ENCODE data around the gene TXNDC2.

The TXNDC2 gene

DNA sequence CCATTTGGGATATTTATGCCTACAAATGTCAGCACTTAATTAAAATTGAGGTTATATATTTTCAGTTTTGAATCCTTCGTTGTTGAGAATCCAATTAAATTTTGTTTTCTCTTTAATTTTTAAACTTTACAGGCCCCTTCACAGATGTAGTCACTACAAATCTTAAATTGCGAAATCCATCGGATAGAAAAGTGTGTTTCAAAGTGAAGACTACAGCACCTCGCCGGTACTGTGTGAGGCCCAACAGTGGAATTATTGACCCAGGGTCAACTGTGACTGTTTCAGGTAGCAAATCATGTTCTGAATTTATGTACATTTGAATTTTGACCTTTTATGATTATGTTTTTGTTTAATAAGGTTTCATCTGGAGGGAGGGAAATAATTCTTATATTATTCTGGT lies 45.9 kb downstream of the TXNDC2 start:
- DNase-seq (ENCODE audit: low read depth in 2 of 2), result no peak

DNA sequence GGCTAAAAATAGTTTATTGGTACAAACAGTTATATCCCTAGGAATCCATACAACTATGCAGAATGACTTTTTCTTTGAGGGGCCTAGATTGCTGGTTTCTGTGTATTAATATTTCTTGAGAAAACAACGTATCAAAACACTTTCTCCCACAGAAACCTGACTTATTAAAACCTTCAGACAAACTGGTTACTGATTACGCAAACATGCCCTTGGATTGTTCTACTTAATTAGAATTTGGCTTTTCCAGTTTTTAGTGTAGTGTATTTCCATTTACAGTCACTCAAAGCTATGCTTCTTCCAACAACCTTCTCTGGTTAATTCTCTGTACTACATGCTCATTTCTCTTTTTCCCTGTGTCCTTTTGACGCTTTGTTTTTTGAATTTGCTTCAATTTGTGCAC lies 48.1 kb downstream of the TXNDC2 start:
- DNase-seq (ENCODE audit: low read depth in 2 of 2), result no peak

DNA sequence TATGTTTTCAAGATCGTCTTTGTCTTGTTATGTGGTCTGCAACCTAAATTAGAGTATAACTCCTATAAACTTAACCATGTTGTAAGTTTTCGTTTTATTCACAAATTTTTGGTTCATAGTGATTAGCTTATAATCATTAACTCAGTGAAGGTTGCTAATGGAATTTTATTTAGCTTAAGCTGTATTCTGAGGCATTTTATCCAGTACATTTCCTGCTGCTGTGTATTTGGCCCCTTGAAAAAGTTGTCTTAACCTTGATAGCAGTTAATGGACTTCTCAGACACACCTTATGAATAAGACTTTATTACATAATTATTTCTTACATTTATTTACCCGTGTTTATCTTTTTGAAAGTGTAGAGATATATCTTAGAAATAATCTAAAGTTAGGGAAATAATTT lies 48.5 kb downstream of the TXNDC2 start:
- no peak for DNase-seq (ENCODE audit: low read depth in 2 of 2)

Measured in fibroblast of skin of left biceps (primary cell).